Fibroblast of skin of right quadriceps (primary cell): ENCODE results near the gene ADARB2.

Experiments
- DNase-seq: peaks from one replicate; pipeline ENCODE4 v3.0.0-alpha.2; 2013

Gene ADARB2

GRCh38 chr10:1560535-1561192 is 176.7 kb downstream of the ADARB2 start:
- DNase-seq, result no peak

- no peak for DNase-seq
Observed at GRCh38 chr10:1559761-1560160, 177.6 kb downstream of the ADARB2 start.

- DNase-seq, result no peak
Observed at GRCh38 chr10:1559311-1559710, 178.0 kb downstream of the ADARB2 start.

- DNase-seq, result no peak
Observed at GRCh38 chr10:1558906-1559305, 178.4 kb downstream of the ADARB2 start.

DNA sequence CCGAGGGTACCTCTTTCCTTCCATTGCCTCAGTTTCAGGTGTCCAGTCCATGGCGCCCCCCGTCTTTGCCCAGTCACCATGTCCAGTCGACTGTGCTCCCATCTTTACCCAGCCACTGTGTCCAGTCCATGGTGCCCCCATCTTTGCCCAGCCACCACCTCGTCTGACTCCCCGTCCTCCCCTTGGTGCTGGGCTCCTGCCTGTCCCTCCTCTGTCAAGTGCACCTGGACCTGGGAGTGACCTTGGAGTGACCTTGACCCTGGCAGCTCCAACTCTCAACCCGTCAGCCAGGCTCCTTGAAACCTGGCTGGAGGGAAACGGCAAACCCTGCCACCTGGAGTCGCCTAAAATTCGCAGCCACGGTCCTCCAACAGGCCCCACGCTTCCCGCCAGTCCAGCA is 180.2 kb downstream of the ADARB2 start:
- DNase-seq, result no peak

DNA sequence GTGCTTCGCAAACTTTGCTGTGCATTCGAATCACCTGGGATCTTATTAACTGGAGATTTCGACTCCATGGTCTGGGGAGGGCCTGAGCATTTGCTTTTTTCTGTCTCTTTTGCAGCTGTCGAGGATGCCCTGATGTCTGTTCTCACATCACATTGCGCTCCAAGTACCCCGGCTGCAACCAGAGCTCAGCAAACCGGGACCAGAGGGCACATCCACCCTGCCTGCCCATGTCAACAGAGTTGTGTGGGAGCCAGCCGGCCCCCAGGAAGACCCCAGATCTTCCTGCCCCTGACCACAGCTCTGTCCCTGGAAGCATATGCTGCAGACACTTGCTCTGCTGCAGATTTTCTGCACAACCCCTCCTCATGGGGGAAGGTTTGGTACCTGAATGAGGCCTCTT is 180.8 kb downstream of the ADARB2 start:
- no peak for DNase-seq

GRCh38 chr10:1553951-1554350 is 183.4 kb downstream of the ADARB2 start:
- DNase-seq, result no peak

DNA sequence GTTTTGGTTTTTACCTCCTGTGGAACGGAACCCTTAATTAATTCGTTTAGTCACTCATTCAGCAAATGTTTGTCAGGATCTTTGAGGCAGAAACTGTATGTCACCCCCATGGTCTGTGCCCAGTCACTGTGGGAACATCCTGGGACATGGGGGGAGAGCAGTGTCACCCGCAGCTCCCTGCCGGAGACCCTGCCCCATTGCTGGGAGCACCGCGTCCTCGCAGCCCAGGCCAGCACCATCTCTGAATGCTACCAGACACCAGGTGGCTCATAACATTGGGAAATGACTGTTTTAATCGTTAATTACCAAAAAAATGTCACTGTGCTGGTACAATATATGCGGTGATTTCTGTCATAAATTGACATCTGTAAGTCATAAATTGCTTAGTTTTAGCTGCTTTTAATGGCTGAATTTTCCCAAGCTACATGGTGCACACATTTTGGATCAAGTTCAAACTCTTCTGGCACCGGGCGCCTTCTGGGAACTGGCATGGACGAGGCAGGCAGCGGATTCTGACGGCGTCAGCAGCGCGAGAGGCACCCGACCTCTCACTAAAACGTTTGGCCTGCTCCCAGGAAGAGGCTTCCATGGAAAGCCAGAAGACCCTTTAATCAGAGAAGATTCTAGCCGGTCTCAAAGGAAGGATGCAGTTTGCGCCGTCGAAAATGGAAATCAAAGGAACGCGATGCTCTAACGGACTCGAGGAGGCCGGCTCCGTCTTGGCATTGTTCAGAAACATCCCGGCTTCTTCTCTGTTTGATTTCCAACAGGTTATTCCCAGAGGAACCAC is 184.2 kb downstream of the ADARB2 start:
- no peak for DNase-seq

DNA sequence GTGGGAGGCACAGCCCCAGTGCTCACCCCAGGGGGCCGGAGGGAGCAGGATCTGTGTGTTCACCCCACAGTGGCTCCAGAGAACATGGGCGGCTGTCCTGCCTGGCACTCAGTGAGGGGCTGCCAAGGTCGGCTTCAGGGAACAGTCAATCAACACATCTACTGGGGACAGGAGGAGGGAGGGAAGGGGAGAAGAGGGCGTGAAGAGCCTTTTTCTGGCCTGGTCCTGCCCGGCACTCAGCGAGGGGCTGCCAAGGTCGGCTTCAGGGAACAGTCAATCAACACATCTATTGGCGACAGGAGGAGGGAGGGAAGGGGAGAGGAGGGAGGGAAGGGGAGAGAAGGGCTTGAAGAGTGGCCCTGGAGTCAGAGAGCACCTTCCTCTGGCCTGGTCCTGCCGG is 184.9 kb downstream of the ADARB2 start:
- no peak for DNase-seq

DNA sequence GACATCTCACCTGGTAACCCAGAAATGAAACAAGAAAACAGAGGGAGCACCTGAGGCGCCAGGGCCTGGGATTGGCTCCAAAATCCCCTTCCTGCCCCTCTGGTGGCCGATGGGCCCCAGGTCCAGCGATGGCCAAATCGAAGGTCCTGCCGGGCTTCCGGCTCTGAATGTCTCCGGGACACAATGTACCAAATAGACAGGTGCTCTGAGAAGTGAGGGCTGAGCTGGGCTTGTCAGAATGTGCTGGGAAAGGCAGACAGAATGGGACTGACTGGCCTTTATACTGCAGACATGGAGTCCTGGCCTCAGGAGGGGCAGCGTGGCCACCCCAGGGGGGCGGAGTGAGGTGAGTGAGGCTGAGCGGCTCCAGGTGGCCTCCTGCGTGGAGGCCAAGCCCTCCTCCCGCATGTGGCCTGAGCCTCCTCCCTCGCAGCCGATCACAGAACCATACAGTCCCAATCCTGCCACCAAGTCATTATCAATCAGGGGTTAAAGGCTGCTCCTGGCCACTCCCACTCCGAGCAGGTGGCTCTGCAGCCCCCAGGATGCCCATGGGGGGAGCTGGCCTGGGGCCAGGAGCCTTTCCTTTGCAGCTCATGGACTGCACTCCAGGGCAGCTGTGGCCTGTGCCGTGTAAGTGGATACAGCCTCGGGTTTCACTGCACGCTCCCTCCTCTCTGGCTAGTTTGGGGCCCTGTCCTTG is 185.5 kb downstream of the ADARB2 start:
- no peak for DNase-seq

GRCh38 chr10:1550616-1551015 is 186.7 kb downstream of the ADARB2 start:
- DNase-seq, result no peak

GRCh38 chr10:1550291-1550595 is 187.1 kb downstream of the ADARB2 start:
- no peak for DNase-seq

- DNase-seq, result no peak
Observed at GRCh38 chr10:1549591-1550290, 187.6 kb downstream of the ADARB2 start.

DNA sequence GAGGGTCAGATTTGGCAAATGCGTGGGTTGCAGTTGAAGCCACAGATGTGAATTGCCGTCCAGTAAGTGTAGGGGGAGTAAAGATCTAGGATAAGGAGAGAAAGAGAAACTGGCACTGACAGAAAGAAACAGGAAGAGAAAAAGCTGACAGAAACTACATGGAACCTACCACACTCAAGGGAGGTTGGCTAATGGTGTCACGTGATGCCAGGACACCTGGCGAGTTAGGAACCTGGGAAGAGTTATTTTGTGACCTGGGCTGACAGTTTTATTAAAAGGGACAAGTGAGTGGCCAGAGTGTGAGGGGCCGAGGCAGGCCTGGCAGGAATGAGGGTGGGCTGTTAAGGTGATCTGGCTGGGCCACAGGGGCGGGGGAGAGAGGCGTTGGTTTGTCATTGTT is 188.7 kb downstream of the ADARB2 start:
- no peak for DNase-seq

DNA sequence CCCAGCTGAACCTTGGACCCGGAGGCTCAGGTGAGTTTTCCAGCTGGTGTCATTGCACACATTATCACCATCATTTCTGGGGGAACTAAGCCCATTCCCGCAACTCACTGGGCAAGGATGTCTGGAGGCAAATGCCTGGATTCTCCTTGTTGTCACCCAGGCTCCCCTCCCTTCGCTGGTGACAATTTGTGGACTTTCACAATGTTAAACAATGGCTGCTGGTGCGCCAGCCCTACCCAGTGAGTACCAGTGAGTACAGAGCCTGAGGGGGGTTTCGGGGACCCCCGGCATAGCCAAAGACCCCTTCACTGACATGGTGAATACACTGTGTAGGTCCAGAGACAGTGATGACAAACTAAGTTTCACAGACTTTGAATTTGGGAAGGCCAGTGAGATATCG is 189.2 kb downstream of the ADARB2 start:
- DNase-seq, result no peak

DNA sequence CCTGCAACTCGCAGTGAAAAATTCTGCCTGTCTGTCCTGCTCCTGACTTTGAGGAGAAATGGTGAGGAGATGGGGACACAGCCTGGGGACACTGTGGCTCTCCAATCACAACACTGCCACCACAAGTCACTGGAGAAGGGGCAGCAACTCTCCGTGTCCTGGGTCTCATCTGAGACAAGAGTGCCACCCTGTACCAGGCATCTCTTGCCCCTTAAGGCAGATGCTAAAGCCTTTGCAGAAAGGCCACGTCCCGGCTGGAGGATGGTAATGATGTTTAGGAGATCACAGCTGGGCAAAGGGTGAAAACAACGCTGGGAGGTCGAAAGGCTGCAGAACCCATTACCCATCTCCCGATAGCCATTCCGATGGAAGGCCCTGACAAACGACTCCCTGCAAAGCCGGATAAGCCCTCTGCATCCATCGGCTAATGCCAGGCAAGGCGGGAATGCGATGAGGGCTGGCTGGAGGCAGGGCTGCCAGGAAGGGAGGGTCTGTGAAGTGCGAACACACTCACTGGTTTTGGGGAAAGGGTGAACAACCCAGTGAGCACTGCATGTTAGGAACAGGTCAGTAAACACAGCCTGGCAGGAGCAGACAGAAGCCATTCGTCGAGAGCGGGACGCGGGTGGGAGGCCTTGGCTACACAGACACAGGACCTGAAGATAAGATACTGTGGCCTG is 190.8 kb downstream of the ADARB2 start:
- DNase-seq, result no peak

- no peak for DNase-seq
Observed at GRCh38 chr10:1545524-1545923, 191.8 kb downstream of the ADARB2 start.

DNA sequence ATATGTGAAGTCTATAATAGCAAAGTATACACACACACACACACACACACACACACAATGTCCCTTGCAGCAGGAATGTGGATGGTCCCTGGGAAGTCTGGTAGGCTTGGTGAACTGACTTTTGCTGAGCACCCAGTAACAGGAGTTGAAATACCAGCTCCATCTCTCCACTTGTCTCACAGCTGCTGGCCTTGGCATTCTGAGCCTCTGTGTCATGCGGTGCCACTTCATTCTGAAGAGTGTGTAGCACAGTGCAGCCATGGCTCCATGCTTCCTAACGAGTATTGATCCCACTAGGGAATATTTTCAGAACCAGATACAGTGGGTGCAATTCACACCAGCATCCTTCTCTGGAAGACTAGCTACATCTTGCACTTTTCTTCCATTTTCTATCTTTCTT is 192.4 kb downstream of the ADARB2 start:
- DNase-seq, result no peak

DNA sequence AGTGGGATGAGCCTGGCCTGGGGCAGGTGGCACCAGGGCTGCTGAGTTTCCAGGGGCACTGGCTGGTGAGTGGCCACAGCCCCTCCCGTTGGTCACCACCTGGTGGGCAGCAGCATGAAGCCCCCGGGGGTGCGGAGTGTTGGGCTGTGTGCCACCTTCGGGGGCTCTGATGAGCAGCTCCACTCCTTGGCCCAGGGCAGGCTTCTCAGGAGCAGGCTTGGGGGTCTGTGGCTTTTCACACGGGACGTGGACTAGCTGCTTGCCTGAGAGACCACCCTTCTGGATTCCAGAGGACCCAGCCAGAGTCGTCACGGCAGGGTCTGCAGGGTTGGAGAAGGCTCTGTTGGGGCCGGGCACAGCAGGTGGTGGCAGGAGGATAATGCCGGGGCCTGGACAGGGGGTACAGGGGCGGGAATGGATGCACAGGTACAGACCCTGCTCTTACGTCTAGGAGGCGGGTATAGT is 193.1 kb downstream of the ADARB2 start:
- no peak for DNase-seq

GRCh38 chr10:1543596-1543995 is 193.7 kb downstream of the ADARB2 start:
- DNase-seq, result no peak

DNA sequence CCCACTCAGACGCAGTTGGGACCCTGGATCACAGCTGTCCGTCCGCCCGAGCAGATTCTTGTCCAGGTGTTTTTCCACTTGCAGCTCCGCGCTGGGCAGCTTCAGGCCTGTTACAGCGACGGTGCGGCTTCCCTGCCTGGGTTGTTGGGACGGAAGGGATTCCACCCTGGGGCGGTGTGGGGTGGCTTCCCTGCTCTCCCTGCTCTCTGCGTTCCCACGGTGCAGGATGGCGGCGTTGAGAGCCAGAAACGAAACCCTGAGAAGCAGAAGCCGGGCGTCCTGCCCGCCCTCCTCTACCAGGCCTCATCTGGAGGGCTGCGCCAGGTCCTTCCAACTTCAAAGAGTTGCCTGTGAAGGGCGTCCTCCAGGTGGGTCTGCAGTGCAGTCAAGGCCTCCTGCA is 194.4 kb downstream of the ADARB2 start:
- no peak for DNase-seq

DNA sequence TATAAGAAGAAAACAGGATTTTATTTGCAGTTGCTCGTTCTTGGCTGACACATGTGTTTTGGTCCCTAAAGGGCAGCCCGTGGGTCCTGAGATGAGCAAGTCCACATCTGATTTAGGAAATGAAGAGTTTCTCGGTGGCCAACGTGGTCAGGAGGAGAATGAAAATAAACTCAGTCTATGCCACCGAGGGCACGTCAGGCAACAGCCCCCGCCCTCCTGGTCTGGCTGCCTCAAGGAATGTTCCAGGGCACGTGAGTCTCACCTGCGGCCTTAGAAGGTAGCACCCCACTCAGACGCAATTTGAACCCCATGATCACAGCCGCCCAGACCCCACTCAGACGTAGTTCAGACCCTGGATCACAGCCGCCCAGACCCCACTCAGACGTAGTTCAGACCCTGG is 197.2 kb downstream of the ADARB2 start:
- DNase-seq, result no peak

DNA sequence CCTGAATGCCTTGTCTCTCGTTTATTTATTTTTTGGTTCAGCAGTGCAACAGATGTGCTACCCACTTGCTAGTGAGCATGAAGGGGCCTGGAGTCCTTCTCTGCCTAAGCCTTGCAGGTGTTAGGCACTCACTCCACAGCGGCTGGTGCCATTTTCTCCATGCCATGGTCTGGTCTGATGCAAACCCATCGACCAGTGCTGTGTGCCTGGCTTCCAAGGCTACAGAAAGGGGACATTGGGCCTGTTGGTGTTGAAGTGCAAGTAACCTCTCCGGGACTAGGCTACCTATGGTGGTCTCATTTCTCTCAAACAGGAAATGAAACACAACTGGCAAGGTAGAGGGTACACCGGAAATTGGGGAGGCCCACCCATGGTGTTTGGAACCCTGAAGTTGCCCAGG is 198.1 kb downstream of the ADARB2 start:
- DNase-seq, result no peak
